OCI-LY1 (cell line): ENCODE data around the gene SSPN.

ENCODE experiments used
- EZH2 ChIP-seq: fragments of 200-600 bp; sonication (generic), shearing (Covaris generic); IDR thresholded peaks from 2 replicates; pipeline ENCODE4 v1.8.0; 2017; ENCODE audit warnings: borderline replicate concordance, mixed run types, mild to moderate bottlenecking, antibody characterized with exemption, low read length, moderate library complexity, mixed read lengths
- TF ChIP-seq, protein P1 (sequence below): fragments of 200-600 bp; sonication (generic), shearing (Covaris generic); IDR thresholded peaks from 2 replicates; pipeline ENCODE4 v1.5.1; 2017; ENCODE audit warnings: mild to moderate bottlenecking, antibody characterized with exemption, low read length, moderate library complexity, mixed read lengths

DNA sequence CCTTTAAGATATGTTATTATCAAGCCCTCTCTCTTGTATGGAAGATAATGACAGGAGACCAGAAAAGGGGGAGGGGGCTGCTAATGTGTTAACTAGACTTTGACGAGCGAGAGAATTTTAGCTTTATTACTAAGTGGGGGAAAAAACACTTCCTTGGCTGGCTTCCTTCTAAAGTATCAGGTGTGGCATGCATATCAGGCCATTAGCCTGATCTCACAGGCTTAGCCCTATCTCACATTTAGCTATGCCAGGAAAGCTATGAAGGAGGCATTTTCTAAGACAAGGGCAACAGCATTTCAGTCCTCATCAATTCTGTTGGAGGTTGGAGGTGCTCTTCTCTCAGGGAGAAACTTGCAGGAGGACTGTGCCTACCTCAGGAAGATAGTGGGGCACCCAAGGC is 9.9 kb downstream of the SSPN start:
- TF ChIP-seq, protein P1, sequence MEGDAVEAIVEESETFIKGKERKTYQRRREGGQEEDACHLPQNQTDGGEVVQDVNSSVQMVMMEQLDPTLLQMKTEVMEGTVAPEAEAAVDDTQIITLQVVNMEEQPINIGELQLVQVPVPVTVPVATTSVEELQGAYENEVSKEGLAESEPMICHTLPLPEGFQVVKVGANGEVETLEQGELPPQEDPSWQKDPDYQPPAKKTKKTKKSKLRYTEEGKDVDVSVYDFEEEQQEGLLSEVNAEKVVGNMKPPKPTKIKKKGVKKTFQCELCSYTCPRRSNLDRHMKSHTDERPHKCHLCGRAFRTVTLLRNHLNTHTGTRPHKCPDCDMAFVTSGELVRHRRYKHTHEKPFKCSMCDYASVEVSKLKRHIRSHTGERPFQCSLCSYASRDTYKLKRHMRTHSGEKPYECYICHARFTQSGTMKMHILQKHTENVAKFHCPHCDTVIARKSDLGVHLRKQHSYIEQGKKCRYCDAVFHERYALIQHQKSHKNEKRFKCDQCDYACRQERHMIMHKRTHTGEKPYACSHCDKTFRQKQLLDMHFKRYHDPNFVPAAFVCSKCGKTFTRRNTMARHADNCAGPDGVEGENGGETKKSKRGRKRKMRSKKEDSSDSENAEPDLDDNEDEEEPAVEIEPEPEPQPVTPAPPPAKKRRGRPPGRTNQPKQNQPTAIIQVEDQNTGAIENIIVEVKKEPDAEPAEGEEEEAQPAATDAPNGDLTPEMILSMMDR, result no peak
- TF ChIP-seq EZH2, result no peak
